Activated CD8-positive, alpha-beta memory T cell treated with anti-CD3 and anti-CD28 coated beads, Interleukin-2, amount 50 U/mL, for 1 hour (primary cell): ENCODE results near the gene DGKZ.

Source experiments
- DNase-seq: peaks from one replicate; pipeline ENCODE4 v3.0.0-alpha.2; 2020; ENCODE audit errors: extremely low read depth

Gene DGKZ

GRCh38 chr11:46381048-46381818 is 34.0 kb downstream of the DGKZ start, which contains the start of gene MDK:
TSS of gene MDK (plus strand) at chr11:46381669. CDS start at chr11:46382058, 389 bp downstream.
- no peak for DNase-seq

DNA sequence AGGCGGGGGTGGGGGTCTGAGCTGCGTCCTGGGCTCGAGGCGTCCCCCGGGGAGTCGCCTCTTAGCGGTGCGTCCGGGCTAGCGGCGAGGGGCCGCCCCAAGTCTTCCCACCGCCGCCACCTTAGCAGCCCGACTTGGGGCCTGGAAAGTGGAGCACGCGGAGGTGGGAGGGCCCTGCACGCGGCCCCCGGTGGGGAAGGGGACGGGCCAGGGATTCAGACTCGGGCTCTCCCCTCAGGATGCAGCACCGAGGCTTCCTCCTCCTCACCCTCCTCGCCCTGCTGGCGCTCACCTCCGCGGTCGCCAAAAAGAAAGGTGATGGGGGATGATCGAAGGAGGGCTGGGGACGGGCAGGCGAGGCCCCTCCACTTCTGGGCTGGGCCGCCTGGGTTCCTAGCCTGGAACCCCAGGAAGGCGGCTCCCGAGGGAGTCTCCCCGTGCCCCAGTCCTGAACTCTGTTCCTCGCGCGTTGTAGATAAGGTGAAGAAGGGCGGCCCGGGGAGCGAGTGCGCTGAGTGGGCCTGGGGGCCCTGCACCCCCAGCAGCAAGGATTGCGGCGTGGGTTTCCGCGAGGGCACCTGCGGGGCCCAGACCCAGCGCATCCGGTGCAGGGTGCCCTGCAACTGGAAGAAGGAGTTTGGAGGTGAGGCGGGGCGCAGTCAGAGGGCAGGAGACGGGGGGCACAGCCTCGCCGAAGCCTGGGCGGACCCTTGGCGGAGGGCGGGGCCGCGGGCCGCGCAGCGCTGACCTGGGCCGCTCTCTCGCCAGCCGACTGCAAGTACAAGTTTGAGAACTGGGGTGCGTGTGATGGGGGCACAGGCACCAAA is 34.8 kb downstream of the DGKZ start:
- no peak for DNase-seq

GRCh38 chr11:46382646-46383403 is 35.6 kb downstream of the DGKZ start:
- DNase-seq: no peak

DNA sequence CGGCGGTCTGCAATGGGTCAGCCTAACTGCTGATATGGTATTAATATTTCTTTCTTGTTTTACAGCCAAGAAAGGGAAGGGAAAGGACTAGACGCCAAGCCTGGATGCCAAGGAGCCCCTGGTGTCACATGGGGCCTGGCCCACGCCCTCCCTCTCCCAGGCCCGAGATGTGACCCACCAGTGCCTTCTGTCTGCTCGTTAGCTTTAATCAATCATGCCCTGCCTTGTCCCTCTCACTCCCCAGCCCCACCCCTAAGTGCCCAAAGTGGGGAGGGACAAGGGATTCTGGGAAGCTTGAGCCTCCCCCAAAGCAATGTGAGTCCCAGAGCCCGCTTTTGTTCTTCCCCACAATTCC is 36.1 kb downstream of the DGKZ start:
- no peak for DNase-seq

DNA sequence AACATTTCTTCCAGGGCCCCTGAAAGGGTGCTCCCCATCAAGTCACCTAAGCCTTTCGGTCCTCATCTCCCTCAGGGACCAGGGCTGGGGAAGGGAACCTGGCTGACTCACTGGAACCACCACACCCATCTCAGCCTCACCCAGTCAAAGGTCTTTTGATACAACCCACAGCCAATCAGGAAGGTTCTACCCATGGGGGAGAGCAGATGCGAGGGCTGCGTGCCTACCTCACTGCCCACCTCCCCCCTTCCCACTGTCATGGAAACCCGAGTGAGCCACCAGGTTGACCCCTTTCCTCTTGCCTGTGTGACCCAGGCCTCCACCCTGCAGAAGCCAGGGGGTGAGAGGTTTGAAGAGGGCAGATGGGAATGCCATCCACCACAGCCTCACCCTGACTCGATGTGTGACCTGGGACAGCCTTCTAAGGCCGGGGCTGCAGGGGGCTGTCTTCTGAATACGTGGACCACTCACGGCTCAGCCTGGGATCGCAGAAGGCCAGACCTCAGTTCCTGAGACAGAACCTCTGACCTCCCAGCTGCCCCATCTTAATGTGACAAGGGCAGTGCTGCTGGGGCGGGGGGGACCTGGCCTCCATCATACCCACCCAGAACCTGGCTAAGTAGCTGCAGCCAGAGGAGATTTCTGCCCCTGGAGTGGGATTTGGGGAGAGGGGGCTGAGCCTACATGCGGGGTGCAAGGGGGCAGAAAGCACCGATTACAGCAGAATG is 36.9 kb downstream of the DGKZ start:
- no peak for DNase-seq

DNA sequence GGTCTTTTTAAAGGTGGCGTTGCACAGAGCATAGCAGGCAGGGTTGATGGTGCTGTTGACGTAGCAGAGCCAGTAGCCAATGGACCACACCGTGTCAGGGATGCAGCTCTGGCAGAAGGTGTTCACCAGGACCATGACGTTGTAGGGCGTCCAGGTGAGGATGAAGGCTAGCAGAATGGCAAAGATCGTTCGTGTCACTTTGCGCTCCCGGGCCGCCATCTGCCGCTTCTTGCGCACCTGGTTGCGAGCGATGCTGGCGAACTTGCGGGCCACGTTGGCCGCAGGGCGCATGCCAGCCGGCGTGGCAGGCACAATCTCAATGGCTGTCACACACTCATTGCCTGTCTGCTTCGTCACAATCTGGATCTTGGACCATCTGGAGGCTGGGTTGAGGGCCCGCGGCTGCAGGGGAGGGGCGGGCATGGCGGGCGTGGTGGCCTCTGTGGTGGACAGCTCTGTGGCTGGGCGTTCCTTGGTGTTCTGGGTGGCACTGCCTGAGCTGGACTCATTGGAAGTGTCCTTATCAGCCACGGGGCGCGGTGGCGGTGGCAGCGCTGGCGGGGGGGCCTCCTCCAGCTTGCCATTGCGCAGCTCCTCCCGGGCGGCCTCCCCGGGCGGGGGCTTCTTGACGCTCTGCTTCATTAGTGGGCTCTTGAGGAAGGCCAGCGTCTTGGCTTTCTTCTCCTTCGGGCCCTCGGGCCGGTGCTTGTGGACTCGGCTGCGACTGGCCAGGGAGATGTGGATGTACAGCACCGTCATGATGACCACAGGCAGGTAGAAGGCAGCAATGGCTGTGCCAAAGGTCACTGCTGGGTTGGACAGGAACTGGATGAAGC is 38.1 kb downstream of the DGKZ start:
- DNase-seq: no peak

GRCh38 chr11:46386005-46386578 is 38.8 kb downstream of the DGKZ start:
- no peak for DNase-seq

- DNase-seq: no peak
Observed at GRCh38 chr11:46386674-46387073, 39.4 kb downstream of the DGKZ start.

GRCh38 chr11:46387456-46387855 is 40.2 kb downstream of the DGKZ start:
- no peak for DNase-seq

DNA sequence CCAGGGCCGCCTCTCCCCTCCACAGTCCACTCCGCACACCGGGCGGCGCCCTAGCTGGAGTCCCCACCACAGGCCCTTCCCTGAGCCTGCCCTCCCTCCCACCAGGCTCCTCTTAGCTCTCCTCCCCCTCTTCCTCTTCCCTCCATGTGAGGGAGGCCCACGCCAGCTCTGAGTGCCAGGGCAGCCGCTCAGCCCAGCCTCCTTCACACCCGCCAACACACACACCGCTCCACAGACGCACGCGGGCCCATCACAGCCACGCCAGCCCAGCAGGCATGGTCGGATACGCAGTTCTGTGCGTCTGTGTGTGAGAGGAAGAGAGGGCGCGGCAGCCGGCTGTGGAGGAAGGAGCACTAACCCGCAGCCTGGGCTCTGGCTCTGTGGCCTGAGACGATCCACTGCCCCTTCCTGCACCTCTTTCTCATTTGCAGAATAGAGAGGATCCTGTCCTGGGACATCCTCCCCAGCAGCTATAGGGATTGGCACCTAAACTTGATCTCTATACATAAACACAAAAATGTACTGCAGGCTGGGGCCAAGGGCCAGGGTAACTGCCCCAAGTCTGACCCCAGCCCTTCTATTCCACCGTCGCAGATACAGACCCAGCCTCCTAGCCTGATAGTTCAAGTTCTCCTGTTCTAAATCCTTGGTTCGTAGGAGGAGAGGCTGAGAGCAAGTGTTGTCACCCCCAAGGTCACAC is 40.8 kb downstream of the DGKZ start:
- DNase-seq: no peak

DNA sequence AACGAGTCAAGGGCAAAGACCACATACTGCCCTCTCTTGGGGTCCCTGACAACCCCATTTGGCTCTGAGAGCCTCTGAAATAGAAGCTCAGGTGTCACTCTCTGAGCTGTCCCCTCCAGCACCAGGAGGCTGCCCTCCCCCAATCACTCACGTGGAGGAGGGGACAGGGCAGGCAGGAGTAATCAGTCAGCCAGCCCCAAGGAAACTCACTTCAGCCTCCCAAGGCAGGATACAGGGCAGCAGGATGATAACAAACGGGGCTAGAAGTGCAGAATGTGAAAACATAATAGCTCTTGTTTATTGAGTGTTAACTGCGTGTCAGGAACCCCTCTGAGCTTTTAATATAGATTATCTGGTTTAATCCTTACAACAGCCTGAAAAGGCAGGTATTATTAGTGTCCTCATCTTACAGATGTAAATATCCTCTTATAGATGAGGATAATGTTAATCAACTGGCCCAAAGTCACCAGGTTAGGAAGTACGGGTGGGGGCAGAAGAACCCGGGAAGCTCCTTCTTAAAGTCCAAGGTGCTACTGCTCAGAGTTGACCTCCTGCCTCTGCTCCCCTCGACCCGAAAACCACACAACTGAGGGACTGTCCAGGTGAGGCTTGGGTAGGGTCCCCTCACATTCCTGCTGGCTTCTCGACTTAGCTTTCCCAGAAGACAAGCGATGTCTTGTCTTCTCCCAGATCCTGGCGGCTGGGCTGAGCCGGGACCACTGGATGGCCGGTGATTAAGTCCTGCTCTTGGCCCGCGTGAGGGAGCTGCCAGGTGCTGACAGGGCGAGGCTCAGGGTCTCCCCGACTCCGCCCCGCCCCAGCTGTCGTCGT is 41.6 kb downstream of the DGKZ start:
- DNase-seq: no peak

- DNase-seq: no peak
Observed at GRCh38 chr11:46389450-46390330, 42.4 kb downstream of the DGKZ start.

DNA sequence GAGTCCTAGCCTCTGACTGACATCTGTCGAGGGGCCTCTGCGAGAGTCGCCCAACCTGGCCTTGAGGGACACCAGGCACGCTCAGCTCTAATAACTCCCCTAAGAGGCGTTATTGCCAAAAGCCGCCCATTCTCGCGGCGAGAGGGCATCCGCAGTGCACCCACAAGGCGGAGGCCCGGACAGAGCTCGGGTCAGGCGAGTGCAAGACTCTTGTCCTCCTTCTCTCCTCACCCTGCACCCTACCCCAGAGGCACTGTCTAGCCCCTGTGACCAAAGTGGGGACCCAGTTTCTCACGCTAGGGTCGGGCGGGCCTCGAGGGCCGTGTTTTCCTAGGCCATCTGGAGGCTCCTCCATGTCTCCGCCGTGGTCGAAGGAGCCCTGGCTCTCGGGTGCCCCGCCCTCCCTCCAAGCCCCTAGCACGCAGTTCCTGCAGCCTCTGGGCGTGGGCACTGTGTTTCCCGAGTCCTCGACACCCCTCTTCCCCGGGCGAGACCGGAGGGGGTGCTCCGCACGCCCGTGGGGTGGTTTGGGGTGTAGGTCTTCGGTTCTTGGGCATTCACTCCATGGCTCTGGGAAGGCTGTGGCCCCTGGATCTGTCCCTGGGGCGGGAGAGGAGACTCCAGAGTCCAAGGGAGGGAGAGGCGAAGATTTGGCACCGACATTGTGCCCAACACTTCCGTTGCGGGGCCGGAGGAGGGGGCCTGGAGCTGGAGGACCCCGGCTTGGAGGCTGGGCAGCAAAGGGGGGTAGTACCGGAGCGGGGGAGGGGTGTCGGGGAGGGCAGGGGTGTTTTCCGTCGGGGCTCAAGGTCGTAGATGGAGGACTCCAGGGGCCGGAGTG is 43.3 kb downstream of the DGKZ start:
- DNase-seq: no peak

- DNase-seq: no peak
Observed at GRCh38 chr11:46391186-46391577, 43.9 kb downstream of the DGKZ start.

- no peak for DNase-seq
Observed at GRCh38 chr11:46391578-46392420, 44.5 kb downstream of the DGKZ start, which contains the start of gene CHRM4. TSS of gene CHRM4 (minus strand) at chr11:46391776. CDS start at chr11:46386557, 5,219 bp downstream.
